A549 (cell line): ENCODE measurements around the gene UPK3B.
"Not testable (repeated sequence)": the region's sequence is repeated elsewhere in the genome, so short reads cannot be mapped to it uniquely, and the experiment has no call there.

Source experiments
- GATA3 ChIP-seq: IDR thresholded peaks from 2 replicates; pipeline ENCODE4 v1.6.1; 2012; ENCODE audit warnings: borderline replicate concordance
- POLR2A ChIP-seq: IDR thresholded peaks from 2 replicates; pipeline ENCODE4 v1.6.1; 2012; ENCODE audit warnings: mild to moderate bottlenecking, low read length
- TF ChIP-seq, protein P1 (sequence below): fragments of 200-600 bp; sonication (generic); IDR thresholded peaks from 2 replicates; pipeline ENCODE4 v1.6.1; 2016; ENCODE audit warnings: antibody characterized with exemption, mild to moderate bottlenecking, moderate library complexity

DNA sequence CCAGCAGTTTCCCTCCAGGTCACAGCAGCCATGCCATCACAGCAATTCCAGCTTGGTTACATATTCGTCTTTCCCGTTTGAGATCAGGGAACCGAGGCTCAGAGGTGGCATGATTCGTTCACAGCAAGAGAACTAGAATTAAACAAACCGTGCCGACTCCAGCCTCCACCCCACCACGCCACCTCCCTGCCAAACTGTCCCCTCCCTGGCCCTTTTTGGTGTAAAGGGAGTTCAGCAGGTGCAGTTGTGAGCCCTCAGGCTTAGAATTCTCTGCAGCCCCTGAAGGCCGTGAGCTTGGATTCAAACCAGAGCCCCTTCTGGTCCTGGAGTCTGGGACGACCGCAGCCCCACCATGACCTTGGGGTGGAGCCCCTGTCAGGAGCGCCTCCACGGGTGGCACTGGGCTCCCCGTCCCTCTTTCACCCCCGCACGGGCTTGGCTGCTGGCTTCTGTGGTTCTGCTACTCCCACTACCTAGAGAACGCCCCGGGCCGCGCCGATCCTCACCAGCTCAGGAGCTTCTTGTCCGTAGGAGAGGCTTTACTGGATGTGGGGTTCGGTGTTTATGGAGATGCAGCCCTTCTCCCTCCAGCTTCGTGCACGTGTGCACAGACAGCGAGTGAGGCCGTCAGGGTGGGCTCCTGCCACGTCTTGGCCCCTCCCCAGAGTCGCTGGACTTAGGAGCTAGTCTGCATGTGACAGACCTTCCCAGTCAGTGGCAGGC is 11.0 kb upstream of the UPK3B start:
- not testable (repeated sequence) for TF ChIP-seq POLR2A, GATA3
- TF ChIP-seq, protein P1, sequence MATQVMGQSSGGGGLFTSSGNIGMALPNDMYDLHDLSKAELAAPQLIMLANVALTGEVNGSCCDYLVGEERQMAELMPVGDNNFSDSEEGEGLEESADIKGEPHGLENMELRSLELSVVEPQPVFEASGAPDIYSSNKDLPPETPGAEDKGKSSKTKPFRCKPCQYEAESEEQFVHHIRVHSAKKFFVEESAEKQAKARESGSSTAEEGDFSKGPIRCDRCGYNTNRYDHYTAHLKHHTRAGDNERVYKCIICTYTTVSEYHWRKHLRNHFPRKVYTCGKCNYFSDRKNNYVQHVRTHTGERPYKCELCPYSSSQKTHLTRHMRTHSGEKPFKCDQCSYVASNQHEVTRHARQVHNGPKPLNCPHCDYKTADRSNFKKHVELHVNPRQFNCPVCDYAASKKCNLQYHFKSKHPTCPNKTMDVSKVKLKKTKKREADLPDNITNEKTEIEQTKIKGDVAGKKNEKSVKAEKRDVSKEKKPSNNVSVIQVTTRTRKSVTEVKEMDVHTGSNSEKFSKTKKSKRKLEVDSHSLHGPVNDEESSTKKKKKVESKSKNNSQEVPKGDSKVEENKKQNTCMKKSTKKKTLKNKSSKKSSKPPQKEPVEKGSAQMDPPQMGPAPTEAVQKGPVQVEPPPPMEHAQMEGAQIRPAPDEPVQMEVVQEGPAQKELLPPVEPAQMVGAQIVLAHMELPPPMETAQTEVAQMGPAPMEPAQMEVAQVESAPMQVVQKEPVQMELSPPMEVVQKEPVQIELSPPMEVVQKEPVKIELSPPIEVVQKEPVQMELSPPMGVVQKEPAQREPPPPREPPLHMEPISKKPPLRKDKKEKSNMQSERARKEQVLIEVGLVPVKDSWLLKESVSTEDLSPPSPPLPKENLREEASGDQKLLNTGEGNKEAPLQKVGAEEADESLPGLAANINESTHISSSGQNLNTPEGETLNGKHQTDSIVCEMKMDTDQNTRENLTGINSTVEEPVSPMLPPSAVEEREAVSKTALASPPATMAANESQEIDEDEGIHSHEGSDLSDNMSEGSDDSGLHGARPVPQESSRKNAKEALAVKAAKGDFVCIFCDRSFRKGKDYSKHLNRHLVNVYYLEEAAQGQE = not testable (repeated sequence)
